H4 (cell line): ENCODE measurements around the gene LRRC32. TPM values are rescaled to one million over a fixed set of nuclear protein-coding genes. Genes with fewer than 3 reads are reported as not detected.

Experiments
- DNase-seq: peaks from one replicate; pipeline ENCODE4 v3.0.0-alpha.2; 2015; ENCODE audit warnings: low spot score
- total RNA-seq: library from RNA; depleted of rRNA; stranded (reverse); fragments of >200 nt; shearing (Covaris generic); gene quantifications from 2 replicates; pipeline ENCODE4 v1.2.3, GENCODE V29; 2014; rRNA removed

Gene LRRC32, protein sequence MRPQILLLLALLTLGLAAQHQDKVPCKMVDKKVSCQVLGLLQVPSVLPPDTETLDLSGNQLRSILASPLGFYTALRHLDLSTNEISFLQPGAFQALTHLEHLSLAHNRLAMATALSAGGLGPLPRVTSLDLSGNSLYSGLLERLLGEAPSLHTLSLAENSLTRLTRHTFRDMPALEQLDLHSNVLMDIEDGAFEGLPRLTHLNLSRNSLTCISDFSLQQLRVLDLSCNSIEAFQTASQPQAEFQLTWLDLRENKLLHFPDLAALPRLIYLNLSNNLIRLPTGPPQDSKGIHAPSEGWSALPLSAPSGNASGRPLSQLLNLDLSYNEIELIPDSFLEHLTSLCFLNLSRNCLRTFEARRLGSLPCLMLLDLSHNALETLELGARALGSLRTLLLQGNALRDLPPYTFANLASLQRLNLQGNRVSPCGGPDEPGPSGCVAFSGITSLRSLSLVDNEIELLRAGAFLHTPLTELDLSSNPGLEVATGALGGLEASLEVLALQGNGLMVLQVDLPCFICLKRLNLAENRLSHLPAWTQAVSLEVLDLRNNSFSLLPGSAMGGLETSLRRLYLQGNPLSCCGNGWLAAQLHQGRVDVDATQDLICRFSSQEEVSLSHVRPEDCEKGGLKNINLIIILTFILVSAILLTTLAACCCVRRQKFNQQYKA
- 0.04 and 0.29 TPM in 2 replicates for total RNA-seq

DNA sequence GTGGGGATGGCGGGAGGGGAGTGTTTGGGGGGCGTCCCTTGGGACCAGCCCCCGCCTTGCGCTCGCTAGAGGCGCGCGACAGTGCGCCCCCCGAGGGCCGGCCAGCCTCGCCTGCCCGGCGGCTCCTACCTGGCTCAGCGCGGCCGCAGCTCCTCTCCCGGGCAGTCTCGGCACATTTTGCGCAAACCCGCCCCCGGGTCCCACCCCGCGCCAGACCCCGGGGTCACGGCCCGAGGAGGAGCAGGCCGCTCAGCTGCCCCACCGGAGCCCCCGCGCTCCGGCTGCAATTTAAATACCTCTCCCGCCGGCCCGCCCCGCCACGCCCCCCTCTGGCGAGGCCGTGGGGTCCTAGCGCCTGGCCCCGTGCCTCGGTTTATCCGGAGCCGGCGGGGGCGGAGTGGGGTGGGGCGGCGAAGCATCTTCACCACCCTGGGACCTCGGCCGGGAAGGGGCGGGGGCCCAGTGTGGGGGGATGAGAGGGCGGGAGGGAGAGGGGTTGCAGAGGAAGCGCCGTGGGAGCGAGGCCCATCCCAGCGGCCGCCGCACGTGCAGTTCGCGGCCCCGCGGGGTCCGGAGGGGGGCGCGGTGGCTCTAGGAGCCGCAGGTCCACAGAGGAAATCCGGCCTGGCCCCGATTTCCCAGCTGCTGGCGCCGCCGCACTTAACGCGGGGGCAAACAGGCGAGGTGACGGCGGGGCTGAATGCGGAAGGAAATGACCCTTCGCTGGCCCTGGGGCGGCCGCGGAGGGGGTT lies at the start of gene LRRC32:
Gene LRRC32 (minus strand): TSS at position 263 of the 752 bp plus-strand sequence. CDS start 4,793 bp downstream, outside the sequence.
- DNase-seq, result no peak

DNA sequence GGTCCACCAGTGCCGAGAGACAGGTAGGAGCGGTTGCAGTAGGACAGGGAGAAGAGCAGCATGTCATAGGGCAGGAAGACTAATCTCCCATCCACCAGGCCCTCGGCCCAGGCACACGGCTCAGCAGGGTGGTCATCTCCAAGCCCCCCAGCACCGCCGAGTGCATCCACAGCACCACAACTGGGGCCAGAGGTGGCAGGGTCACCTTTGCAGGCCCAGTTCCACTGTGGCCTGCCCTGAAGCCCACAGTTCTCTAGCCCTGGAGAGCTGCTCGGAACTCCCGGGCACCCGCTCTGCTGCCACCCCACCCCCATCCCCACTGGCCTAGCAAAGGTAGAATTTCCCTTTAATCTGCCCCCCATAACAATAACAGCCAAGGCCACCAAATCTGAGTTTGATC lies 49.1 kb upstream of the LRRC32 start:
- no peak for DNase-seq

DNA sequence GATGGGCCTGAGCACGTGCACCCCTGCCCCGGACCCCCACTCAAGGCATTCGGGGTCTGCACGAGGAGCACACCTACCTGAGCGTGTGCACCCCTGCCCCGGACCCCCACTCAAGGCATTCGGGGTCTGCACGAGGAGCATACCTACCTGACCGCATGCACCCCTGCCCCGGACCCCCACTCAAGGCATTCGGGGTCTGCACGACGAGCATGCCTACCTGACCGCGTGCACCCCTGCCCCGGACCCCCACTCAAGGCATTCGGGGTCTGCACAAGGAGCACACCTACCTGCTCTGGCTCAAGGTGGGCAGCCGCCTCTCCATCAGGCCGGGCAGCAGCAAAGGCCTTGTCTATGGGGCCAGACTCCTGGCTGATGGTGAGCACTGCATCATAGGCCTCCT lies 48.7 kb upstream of the LRRC32 start:
- DNase-seq, result no peak

DNA sequence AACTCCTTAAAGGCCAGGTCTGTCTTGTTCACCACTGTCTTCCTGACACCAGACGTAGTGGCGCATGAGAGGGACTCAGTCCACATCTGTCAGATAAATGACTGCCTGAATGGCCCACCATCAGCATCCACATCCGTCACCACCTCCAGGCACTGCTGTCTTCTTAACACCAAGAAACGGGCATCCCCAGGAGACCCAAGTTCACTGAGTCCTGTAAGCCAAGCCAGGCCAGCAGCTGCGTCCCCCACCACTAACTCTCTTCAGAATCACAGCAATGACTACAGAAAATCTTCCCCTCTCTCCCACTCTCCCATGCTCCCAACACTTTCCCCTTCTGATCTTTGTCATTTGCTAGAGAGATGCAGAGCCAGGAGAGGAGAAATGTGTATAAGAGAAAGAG lies 47.3 kb upstream of the LRRC32 start:
- no peak for DNase-seq

DNA sequence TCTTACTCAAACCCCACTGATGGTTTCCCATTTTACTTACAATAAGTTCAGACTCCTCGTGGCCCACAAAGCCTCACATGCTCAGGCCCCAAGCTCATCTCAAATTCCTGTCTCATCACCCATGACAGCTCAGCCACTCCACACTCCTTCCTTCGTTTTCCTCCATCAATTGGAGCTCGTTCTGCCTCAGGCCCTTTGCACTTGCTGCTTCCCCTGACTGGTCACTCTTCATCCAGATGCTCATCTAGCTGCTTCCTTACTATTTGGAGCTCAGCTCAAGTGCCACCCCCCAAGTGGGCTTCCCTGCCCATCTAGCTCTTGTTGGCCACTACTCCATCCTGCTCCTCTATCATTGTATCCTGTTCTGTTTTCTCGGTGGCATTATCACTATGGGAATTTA lies 46.8 kb upstream of the LRRC32 start:
- no peak for DNase-seq

DNA sequence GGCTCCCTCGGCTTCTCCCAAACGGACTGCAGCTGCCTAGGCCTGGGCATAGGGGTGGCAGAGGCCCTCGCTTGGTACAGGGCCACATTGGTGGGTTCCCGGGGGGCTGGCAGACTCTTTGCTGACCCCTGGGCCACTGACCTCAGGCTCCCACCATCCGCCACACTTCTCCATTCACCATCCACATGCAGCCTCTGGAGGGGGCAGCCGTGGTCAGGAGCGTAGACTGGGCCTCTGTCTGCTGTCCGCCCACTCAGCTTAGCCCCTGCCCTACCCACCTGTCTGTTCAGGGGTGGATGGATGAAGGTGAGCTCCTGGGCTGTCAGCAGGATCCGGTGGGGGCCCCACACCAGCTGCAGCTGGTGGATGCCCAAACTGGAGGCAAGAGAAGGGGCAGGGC lies 45.7 kb upstream of the LRRC32 start:
- no peak for DNase-seq

DNA sequence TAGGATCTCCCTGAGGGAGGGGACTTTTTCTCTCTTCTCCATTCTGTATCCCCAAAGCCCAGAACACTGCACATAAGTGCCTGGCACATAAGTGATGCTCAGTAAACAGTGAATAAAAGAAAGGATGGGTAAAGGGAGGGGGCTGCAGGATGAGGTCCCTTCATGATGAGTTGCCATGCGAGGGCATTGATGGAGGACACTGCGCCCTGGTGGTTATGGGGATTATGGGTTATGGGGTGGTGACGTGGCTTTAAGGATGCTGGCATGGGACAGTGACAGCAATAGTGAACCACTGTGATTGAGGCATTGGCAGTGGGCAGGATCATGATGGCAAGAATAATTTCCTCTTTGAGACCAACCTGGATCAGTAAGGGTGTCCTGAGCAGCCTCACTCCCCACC lies 43.9 kb upstream of the LRRC32 start:
- DNase-seq, result no peak

DNA sequence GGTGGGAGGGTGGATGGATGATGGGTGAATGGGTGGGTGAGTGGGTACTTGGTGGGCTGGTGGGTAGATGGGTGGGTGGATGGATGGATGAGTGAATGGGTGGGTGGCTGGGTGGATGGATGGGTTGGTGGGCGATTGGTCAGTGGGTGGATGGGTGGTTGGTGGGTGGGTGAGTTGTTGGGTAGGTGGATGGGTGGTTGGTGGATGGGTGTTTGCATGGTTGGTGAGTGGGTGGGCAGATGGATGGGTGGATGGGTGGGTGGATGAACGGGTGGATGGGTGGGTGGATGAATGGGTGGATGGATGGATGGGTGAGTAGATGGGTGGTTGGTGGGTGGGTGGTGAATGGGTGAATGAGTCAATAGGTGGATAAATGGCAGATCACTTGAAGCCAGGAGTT lies 43.0 kb upstream of the LRRC32 start:
- no peak for DNase-seq

DNA sequence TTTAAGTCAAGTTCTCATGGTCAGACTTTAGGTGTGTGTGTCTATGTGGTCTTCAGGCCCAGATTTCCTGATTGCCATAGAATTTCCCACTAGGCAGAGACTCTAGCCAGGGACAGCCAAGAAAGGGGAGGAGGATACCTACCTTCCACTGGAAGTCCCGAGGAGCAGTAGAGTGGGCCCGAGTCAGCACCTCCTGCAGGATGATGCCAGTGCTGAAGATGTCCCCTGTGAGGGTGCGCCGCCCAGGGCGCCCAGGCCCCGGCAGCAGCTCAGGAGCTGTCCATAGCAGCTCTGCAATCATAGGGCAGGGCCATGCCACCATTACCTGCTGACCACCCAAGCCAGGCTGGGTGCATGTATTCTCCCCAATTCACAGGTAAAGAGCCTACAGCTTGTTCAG lies 41.6 kb upstream of the LRRC32 start:
- no peak for DNase-seq

DNA sequence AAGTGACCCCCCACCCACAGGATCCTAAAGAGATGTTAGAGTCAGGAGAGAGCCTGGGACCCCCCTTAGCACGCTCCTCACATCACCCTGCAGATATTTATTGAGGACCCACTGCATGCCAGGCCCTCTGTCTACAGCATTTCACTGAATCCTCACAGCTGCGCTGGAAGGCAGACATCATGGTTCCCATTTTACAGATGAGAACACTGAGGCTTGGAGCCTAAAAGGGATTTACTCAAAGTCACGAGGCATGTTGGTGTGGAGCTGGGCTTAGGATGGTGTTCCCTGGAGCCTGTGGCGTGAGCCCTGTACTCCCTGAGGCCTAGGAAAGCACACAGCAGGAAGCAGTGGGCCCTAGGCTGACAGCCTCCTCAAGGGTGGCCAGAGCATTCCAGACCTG lies 39.2 kb upstream of the LRRC32 start:
- DNase-seq, result no peak

DNA sequence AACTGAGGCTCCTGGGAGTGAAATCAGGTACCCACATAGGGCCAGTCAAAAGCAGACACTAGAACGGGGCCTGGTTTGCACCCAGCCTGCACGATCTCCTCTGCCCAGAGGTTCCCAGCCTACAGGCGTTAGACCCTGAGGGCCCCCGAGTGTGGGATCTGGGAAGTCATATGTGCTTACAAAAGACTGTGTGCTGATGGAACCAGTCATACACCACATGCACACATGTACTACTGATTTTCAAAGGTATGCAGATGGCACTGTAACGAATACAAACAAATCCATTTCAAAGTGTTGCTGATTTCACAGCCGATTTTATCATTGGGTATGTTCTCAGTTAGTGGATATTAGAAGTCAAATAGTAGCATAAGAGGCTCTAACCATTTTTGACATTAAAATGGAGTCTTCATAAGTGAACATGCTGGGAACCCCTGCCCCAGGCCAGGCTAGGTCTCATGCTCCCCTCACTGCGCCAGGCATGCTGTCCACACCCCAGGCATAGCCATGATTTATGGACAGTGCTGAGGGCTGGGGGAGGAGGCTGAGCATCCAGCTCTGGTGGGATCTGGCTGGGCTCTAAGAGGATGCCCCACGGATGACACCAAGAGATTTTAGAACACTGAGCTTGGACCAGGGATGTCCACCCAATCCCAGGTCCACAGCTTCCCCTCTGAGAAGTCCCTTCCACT lies 38.6 kb upstream of the LRRC32 start:
- no peak for DNase-seq

DNA sequence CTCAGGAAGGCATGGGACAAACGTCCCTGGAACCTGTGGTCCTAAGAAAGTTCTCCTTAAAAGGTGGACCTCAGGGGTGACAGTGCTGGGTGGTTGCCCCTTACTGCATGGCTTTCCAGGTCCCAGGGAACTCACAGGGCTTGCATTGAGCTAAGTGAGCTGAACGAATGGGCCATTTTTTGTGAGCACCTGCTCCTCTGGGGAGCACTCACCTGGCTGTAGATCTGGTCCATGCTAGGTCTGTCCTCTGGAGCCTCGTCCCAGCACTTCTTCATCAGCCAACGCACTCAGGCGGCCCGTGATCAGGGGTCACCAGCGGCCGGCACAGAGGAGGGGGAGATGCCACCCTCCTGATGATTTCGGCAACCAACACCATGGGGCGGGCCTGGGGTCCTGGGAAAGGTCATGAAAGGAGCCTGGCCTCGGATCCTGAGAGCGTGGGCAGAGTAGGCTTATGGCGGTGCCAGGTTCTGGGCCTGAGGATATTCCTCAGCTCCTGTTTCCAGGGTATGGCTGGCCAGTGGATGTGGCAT lies 36.8 kb upstream of the LRRC32 start:
- DNase-seq, result no peak

DNA sequence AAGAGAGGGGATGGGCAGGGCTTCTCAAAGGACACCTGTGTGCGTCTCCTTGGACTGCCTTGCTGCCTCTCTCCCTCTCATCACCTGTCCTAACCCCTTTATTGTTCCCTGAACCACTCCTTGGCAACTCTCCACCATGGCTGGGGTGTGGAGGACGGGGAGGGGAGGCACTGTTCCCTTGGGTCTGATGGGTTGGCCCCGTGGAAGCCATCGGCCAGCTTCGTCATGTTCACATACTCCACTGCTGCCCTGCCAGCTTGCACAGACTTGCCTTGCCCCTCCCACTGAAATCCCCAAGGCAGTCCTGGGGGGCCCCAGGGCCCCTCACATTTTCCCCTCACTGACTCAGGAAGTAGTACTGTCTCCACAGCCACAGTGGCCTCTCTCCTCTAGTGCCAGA lies 36.1 kb upstream of the LRRC32 start:
- no peak for DNase-seq

DNA sequence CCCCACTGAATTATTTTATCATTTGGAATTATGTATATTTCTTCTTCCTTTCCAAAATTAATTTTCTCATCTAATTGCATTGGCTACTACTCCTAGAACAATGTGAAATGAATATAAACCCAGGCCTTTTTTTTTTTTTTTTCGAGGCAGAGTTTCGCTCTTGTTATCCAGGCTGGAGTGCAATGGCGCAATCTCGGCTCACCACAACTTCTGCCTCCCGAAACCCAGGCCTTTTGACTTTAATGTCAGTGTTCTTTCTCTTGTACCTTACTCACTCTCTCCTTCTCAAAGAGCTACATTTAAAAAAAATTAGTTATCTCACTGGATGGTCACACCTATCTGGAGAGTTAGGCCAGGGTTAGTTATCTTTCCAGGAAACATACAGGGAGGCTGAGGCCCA lies 35.3 kb upstream of the LRRC32 start:
- DNase-seq, result no peak

DNA sequence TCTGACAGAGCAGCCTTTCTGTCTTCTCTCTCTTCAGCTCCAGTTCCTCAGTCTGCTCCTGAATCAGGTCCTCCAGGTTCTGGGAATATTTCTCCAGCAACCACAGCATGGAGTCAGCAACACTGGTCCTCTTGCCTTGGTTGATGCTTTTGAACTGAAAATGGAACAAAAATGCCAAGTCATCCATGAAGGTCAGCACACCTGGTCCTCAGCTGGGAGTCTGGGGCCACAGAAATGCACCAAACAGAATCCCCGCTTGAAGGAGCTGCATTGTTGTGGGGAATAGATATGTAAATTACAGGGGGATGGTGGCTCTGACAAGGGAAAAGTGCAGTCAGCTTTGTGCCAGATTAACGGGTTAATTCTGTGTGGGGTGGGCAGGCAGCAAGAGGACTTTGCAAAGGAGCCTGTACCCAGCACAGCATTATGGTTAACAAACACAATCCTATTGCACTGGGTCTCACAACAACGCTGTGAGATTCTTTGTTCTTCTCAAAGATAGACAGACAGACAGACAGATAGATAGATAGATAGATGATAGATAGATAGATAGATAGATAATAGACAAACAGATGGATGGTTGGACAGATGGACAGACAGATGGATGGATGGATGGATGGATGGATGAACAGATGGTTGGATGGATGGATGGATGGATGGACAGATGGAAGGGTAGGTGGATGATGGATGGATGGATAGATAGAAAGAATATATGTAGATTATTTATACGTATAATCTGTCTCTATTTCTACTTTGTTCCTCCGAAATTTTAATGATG lies 33.8 kb upstream of the LRRC32 start:
- DNase-seq, result no peak

DNA sequence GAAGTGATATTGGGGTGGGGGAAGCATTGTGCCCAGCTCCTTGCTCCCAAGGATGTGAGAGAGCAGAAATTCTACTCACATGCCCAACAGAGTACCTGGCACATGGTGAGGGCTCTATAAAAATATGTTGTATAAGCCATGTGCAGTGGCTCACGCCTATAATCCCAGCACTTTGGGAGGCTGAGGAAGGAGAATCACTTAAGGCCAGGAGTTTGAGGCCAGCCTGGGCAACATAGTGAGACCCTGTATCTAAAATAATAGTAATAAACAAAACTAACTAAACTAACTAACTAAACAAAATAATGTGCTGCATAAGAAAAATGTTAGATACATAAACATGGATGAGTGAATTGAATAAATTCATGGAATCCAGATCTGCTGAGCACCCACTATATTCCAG lies 33.2 kb upstream of the LRRC32 start:
- DNase-seq, result no peak

DNA sequence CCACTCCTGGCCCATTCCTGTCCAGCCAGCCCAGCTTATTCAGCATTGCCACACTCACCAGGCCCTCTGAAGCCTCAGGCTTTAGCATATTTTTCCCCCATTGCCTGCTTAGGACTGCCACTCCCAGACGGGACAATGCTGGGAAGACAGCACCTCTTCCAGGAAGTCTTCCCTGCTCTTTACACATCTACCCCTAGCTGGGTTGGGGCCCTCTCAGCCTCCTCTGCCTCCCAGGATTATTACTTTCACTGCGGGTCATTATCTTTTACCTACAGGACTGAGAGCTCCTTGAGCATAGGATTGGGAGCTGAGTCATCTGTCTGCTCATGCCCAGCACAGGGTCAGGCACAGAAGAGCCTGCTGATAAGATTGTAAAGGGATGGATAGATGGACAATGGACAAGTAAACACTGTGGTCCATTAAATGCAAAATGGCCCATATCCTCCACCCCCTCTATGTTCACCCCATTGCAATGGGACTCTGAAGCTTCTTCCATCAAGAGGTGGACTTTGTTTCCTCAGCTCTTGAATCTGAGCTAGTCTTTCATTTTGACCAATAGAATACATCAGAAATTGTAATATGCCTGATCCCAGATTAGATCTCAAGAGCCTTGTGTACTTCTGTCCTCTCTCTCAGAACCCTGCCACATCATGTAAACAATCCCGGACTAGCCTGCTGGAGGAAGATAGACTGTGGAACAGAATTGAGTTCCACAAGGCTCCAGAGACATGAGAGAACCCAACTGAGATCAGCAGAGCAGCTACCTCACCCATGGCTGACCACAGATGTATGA lies 32.0 kb upstream of the LRRC32 start:
- no peak for DNase-seq

DNA sequence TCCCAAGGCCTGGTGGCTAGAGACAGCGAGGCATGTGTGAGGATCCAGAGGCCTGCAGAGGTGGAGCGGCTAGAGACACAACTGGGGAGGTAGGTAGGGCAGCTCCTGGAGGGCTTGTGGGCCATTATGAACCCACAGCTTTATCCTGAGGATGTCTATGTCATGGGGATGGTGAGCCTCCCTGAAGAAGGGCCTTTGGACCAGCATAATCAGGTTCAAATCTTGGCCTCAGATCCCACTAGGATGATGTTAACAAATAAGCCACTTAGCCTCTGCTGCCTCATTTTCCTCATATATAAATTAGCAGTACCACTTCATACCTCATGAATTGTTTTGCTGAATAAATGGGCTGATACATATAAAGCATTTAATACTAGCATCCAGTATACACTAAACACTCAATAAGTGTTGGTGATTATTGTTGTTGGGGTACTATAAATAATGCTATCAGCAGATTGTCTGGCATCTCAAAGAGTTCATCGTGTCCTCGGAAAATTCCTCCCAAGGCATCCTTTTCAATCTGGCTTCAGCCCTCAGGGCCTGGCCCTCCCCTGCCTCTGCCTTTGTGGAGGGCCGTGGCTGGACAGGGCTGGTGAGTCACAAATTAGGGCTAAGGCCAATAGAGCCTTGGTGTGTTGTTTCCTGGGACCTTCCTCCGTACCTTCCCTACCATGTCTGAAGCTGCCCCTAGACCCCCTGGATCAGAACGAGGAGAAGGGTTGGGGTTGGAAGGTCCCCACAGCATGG lies 30.9 kb upstream of the LRRC32 start:
- DNase-seq, result no peak
